NCI-H2081 treated with DMSO at 0.1 percent for 48 hours (cell line): ENCODE results near the gene UIMC1.

Source experiments
- DNase-seq: peaks from one replicate; lab custom pipeline; 2025; lab: John Stamatoyannopoulos, UW

Gene UIMC1

DNA sequence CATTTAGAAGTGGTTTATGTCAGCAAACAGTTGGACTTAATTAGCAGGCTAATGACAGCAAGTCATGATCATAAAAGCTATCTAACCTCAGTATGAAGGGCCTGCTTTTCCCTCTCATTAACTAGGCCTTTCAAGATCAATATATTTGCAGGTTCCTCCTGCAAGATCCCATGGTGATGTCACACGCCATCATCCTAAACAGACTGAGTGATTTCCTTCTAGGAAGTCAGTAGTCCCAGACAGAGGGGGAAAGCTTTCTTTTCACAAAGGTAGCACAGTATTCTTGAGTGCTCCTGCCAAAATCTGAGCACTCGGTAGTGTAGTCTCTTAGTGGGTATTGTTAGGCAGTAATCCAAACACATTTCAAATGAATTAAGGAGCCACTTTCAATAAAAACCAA, 52.5 kb downstream of the UIMC1 start:
- DNase-seq, result no peak

DNA sequence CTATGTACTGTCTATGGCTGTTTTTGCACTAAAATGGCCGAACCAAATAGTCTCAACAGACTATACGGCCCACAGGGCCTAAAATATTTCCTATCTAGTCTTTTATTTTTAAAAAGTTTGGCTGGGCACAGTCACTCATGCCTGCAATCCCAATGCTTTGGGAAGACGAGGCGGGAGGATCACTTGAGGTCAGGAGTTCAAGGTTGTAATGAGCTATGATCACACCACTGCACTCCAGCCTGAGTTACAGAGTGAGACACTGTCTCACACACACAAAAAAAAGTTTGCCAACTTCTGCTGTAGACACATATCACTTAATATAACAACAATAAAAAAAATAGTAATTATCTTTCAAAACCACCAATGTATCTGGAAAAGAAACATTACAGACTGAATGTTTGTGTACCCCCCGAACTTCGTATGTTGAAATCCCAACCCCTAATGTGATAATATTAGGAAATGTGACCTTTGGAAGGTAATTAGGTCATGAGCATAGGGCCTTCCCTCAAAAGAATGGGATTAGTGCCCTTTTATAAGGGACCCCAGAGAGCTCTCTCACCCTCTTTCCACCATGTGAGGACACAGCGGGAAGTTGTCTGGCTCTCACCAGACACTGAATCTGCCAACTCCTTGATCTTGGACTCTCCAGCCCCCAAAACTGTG, 53.9 kb downstream of the UIMC1 start:
- no peak for DNase-seq

DNA sequence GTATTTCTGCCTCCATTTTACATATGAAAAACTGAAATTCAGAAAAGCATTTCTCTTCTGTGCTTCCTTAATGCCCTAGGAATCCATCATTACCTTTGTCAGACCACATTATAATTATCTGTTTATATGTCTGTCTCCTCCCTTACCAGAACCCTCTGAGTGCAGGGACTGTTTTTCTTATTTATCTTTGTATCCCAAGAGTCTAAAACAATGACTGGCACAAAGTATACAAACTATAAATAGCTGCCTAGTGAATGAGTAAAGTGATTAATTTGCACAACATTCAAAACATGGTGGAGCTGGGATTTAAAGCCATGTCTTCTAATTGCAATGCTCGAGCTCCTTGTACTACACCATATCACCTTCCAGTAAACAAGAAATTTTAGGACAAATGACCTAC, 58.1 kb downstream of the UIMC1 start:
- DNase-seq, result no peak

DNA sequence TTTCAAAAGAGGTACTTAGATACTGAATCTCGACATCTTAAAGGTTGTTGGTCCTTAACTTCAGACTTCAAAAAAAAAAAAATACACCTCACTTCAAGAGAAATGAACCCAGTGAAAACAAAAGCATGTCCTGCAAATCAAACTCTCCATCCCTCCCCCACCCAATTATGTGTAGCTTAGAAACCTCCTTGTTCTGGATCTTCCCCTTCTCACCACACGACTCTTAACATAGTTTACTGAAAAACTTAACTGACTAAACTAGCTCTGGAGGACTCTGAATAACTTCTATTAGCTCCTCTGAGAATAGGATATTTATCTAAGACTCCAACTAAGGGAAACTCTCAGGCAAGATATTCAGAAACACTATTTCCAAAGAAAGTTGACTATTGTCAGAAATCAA, 58.7 kb downstream of the UIMC1 start:
- DNase-seq, result no peak

DNA sequence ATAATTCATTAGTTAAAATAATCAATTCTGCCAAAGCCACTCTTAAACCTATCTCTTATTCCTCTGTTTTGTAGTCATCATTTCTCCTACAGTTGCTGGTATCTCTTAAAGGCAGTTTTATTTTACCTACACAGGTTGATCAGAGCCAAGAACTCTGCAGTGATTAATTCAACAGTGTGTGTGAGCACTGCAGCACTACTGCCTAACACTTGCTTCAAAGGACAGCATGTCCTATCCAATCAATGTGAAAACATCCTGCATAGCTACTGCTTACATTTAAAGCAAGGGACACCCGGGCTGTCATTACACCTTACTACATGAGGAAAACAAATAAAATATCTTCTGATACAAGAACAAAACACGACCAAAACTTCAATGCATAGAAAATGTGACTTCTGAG, 62.3 kb downstream of the UIMC1 start:
- no peak for DNase-seq

DNA sequence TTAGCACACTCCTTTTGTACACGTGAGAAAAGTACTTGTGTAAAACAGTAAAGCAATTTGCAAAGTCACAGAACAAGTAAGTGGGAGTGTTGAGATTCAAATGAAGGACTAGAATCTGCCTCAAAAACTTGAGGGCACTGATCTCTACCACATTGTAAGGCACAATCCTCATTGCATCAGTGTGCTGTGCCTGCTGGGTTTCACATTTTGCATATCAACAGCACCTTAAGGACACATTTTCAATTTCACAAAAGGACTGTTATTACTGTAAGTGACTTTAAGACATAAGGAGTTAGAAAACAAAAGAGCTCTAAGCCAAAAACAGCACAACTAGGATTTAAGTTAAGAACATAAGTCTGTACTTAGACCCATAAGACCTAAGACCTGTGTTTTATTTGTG, 62.8 kb downstream of the UIMC1 start:
- DNase-seq, result no peak

DNA sequence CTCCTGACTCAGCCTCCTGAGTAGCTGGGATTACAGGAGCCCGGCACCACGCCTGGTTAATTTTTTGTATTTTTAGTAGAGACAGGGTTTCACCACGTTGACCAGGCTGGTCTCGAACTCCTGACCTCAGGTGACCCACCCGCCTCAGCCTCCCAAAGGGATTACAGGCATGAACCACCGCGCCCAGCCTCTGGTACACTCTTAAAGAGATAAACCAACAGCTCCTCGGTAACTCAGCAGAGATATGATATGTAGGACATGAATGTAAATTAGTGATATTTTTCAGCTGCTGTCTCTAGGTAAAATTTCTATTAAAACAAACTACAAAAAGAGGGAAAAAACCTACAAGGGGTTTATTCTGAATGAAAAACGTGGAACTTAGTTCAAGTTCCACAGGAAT, 64.6 kb downstream of the UIMC1 start:
- DNase-seq, result no peak

DNA sequence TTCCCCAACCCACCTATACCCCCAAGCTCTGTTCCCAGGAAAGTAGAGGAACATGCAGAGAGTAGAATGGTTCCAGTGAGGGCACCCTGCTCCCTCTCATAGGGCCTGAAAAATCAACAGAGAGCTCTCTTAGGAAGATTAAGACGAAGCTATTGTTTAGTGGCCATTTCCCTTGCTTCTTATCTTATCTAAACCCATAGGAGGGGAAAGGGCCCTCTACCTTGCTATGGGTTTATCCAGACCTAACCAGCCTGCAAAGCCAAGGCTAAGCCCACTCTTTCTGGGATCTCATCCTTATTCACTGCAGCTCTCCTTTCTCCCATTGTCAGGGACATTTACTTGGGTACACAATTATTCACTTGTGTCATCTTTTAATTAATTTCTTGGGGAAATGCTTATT, 68.1 kb downstream of the UIMC1 start:
- no peak for DNase-seq

DNA sequence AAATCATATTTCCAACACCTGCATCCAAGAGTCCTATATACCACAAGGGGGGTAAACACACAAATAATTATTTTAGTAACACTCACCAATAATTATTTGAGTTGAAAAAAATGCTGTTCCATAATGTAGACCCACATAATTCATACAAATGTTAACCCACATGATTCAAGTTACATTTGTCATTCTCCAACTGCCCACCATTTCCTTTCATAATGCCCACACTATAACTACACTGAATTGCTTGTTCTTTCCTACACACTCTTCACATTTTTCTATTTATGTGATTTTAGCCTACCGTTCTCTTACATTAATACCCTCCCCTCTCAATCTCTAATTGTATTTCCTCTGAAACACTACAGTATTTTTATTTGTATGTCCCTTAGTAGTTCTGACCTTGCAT, 71.6 kb downstream of the UIMC1 start:
- DNase-seq, result no peak

DNA sequence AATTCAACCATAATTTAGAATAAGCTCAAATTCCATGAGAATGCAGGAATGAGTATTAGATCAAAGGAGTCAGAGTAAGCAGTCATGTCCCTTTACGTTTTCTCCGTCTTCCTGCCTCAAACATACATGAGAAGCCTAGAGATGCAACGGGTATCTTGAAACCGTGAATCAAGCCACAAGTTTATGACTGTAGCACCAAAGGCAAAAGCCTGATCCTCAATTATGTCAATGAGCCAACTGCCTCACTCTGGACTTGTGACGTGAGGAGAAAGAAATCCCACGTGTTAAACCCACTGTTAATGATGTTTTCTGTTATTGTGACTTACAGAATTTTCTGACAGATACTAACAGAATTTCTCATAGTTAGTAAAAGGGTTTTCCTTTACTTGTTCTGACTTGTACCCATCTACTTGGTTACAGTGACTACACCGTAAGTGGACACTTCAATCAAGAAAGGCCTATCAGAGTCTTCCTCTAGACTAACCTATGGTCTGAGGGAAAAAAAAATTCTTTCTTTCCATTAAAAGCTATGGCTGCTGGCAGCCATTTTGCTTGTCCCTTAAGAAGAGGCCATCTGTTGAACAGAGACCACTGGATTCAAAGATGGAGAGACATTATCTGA, 72.2 kb downstream of the UIMC1 start:
- DNase-seq, result no peak

DNA sequence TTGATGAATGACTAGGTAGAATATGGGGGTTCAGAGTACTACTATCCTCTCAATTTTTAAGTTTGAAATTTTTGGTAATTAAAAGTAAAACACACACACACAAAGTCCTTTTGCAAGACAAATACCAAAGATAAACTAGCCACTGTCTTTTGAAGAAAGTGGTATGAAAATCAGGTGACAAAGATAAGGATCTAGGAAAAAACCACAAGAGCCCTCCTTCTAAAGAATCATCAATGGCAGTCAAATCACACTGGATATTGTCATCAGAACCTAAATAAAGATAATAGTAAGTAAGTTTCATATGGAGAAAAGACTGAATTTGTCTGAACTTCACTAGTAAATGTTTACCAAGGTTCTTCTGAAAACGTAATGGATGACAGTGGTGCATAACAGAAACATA, 76.9 kb downstream of the UIMC1 start:
- no peak for DNase-seq

DNA sequence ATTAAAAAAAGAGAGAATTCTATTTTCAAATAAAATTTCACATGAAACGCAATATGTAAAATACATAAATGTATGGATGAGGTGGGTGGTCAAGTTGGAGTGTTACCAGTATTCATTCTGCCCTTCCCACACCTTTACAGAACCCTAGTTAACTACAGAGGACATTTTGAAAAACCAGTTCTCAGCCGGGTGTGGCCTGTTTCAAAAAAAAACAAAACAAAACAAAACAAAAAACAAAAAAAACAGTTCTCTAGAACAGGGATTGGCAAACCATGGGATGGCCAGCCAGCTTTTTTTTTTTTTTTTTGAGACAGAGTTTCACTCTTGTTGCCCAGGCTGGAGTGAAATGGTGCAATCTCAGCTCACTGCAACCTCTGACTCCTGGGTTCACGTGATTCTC, 79.0 kb downstream of the UIMC1 start:
- DNase-seq, result no peak

DNA sequence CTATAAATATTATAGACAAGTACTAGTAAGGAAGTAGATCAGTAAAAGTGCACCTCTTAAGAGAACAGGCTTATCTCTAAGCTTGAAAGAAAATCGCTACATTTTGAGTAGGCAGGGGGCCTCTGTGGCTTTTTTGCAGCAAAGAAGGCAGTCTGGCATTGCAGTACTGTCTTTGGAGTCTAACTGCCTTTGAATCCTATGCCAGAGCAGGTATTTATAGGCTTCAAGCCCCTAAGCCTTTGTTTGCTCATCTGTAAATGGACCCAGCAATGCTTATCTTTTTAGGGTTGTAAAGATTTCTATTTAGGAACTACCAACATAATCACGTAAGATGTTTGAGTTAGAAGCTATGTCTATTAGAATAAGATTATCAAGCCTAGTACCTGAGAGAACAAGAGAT, 83.8 kb downstream of the UIMC1 start:
- DNase-seq, result no peak

DNA sequence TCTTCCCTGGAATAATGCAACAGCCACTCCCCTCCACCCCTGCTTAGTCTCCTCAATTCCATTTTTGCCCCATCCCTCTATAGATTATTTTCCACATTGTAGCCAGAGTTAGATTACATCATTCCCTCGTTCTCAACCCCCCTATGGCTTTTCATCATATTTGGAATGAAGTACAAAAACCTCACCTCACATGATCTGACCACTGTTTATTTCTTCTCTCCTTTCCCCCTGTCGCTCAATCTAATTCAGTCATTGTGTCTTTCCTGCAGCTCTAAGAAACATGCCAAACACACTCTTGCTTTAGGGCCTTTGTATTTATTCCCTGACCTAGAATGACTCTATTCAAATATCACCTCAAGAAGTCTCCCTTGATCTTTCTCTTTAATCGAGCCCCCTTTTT, 84.9 kb downstream of the UIMC1 start:
- DNase-seq, result no peak

DNA sequence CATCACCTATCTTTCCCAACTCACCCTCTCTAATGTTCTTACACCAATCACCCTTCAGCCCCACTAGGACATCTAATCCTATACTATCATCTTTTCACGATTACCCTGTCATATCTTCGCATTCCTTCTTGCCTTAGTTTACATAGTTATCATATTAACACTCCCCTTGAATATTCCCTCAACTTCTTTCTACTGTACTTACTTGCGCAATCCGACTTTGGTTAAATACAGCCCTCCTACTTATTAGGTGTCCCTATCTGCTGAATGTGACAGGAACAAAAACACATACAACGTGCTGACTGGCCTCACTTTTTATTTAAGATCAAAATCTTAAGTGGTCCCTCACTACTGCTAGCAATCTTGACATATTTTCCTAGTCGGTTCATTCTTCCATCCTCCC, 88.0 kb downstream of the UIMC1 start:
- no peak for DNase-seq

DNA sequence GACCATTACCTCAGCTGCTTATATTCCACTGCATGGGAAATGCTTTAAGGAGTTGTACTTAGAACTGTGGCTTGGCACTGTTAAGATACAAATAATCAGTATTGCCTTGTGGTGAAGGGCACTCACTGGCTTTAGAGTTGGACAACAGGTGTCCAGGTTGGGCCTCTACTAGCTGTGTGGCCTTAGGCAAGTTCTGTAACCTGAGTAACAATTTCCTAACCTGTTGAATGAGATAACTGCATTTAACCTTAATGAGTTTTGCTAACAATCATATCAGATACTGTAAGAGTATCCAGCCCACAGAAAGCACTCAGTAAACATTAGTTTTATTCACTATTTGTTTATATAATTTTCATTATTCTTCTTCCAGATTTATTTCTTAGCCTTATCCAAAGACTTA, 90.2 kb downstream of the UIMC1 start:
- no peak for DNase-seq

DNA sequence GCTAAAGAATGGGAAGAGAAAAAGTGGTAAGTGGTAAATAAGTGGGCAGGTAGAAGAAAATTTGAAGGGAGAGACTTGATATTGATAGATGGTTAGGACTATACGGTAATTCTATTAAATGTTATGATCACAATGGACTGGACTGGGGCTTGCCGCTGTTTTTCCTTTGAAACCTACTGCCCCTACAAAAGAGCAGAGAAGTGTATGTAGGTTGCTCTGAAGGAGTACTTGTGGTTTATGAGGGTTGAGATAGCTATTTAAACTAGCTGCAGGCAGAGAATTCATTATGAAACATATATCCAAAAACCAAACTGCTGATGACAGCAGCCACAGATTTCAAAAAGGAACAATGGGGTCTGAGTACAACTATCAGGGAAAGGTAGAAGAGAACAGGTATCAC, 90.7 kb downstream of the UIMC1 start:
- DNase-seq, result no peak

DNA sequence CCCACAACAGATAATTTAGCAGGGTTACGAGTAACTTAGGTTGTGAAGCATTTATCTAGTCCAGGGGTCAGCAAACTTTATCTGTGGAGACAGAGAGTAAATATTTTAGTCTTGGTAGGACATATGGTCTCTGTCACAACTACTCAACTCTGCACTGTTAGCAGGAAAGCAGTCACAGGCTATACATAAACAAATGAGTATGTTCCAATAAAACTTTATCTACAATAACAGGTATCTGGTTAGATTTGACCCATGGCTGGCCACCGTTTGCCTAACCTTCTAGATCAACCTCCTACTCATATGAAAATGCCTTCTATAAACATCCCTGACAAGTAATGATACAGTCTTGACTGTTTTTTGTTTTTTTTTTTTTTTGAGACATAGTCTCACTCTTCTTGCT, 94.5 kb downstream of the UIMC1 start:
- no peak for DNase-seq

DNA sequence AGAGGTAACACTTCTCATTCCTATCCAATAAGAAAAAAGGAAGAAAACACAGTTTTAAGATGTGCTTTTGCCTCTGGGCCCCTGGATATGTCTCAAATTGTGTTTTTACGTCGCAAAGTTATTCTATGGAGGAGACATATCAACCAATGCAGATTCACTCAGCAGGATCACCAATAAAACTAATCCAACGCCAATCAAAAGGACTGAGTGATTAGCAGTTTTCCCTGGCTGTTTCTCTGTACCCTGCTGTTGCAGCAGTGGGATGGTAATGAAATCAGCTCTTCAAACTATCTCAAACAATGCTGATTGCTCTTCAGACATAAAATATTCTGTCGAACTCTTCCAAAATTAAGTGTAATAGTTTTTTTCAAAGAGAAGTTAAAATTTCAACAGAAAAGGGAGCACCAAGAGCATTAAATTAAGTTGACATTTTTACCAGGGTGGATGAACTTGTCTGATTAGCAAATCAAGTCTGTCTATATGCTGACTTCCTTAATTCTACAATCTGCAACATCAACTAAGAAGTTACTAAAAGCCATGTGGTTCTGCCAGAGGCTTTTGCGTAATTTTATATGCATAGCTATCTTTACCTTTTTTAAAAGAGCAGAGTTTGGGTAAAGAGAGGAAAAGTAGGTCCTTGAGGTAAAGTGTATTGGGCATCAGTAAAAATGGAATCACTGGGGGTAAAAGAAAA, 97.8 kb downstream of the UIMC1 start:
- DNase-seq, result no peak

DNA sequence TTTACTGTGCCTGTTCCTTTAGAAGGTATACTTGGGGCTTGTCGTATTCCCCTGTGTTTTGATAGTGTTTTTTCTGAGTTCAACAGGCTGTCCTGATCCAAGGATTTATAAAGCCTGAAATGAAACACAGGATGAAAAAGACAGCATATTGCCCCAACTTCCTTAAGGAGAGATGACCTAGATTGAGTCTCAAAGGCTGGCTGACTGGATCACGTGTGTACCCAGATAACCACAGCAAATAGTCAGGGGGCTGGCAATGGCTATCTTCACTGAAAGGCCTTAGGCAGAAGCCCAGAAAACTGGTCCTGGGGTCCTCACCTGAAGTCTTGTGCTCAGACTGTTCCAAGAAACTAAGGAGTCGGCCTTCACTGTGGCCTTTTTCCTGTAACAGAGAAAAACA, 99.8 kb downstream of the UIMC1 start:
- DNase-seq, result no peak

DNA sequence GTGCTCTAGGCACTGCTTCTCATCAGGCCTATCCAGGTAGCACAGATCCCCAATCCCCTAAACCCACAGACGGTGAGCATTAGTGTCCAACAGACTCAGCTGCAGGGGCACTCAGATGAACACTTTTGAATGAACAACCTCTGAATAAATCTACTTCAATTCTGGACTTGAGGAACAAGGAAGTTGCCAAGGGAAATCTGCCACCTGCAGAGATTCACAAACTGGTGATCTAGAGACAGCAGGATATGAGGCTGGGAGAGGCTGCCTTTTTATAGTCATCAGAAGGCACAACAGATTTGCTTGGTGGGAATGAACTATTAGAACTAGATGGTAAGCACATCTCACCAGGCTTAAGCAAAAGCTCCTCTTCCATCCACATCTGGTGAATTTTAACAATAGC, 100.5 kb downstream of the UIMC1 start:
- DNase-seq, result no peak

DNA sequence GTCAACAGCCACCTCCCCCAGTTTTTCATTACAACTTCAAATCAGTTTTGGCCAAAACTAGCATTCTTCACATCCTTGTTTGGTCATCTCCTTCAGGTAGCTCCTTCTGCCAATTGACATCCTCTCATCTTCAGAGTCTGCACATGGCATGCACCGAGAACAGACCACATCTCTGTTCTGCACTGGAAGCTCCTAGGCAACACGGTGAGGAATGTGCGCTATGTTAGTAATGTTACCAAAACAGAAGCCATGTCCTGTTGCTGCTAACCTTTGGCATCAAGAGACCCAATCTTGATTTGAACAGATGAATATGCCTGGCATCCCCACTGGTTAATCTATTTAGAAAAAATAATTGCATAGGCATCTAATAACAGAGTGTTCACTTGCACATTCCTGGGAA, 102.3 kb downstream of the UIMC1 start:
- DNase-seq, result no peak

DNA sequence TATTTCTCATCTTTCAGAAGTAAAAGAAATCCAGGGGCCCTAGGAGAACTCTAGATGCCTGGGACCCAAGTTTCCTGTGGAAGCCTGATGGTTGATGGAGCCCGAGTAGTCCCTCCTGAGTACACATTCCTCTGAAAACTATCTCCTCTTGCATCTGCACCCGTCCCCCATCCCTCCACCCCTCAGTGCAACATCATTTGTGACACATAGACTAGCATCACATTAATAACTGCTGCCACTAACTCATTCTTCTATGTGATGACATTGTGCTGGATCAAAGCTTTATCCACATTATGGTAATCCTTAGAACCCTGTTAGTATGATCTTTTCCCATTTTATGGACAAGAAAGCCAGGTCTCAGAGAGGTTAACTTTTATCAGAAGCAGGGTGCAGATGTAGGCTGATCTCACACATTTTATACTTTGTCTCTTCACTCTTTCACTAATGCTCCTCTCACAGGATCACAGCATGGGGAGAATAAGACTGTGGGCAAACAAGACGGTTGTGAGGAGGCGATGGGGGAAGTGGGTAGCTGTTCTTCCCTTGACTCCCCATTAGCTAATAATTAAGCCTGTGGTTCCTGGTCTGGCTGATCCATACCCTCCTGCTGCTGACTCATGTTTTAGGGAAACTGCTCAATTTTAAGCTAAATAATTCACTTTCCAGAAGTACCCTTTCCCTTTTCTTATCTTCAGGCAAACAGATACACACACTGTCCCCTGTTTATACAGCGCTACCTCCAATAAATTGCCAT, 103.5 kb downstream of the UIMC1 start:
- no peak for DNase-seq
